Effector memory CD4-positive, alpha-beta T cell (primary cell): ENCODE measurements around the gene POU2AF1.

Experiments used
- DNase-seq, 3 donors: peaks; one replicate each; pipeline ENCODE4 v3.0.0-alpha.2; 2020
- H3K27ac ChIP-seq: 2 replicates; pipeline ENCODE4 v1.7.0; 2013; ENCODE audit warnings: mild to moderate bottlenecking, low read length, moderate library complexity; ENCODE audit not compliant: insufficient read depth, poor library complexity, severe bottlenecking
- H3K27me3 ChIP-seq: replicated peaks from 2 replicates; pipeline ENCODE4 v1.7.0; 2013; ENCODE audit warnings: mild to moderate bottlenecking, low read length; ENCODE audit not compliant: insufficient read depth, control insufficient read depth, poor library complexity, severe bottlenecking
- H3K36me3 ChIP-seq: 2 replicates; pipeline ENCODE4 v1.7.0; 2013; ENCODE audit warnings: mild to moderate bottlenecking, low read length, moderate library complexity; ENCODE audit not compliant: control insufficient read depth, insufficient read depth
- H3K4me1 ChIP-seq: 2 replicates; pipeline ENCODE4 v1.7.0; 2013; ENCODE audit warnings: low read length, mild to moderate bottlenecking; ENCODE audit not compliant: control insufficient read depth, insufficient read depth, poor library complexity, severe bottlenecking
- H3K4me3 ChIP-seq: 2 replicates; pipeline ENCODE4 v1.7.0; 2013; ENCODE audit warnings: low read length, low read depth, mild to moderate bottlenecking; ENCODE audit not compliant: insufficient read depth, poor library complexity, severe bottlenecking
- H3K9me3 ChIP-seq: 2 replicates; pipeline ENCODE4 v1.7.0; 2013; ENCODE audit warnings: mild to moderate bottlenecking, low read length, moderate library complexity; ENCODE audit not compliant: control insufficient read depth

POU2AF1 gene

DNA sequence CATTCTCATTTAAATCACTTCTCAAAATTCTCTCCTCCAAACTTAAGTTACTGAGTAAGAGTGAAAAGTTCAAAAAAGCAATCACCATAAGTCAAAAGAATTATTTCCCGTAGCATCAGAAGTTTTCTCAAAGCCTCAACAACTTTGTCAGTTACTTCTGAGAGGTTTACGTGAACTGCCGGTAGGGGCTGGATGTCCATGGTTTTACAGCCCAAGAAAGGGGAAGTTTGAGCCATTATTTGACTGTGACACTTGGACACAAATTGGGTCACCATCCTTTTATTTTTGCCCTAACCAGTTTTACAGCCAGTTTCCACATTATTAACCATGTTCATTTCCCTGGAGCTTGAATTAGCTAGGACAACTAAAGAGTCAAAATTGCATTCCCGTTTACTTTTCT lies 73.2 kb downstream of the POU2AF1 start:
- H3K27me3 ChIP-seq: no peaks in the 10 kb centered on the region
- no peaks in the 10 kb centered on the region for H3K4me1 ChIP-seq
- H3K36me3 ChIP-seq: no peaks in the 10 kb centered on the region
- no peak overlapping the region for H3K4me3 ChIP-seq
- no peaks in the 10 kb centered on the region for H3K9me3 ChIP-seq
- no peak overlapping the region for H3K27ac ChIP-seq
- no peak for DNase-seq

GRCh38 chr11:111305162-111305802 lies 73.8 kb downstream of the POU2AF1 start:
- no peak for DNase-seq
- no peaks in the 10 kb centered on the region for H3K36me3 ChIP-seq
- peaks cover 2% of the 10 kb centered on the region for H3K27me3 ChIP-seq
- H3K4me1 ChIP-seq: no peaks in the 10 kb centered on the region
- H3K27ac ChIP-seq: no peak overlapping the region
- no peaks in the 10 kb centered on the region for H3K9me3 ChIP-seq
- H3K4me3 ChIP-seq: no peak overlapping the region

GRCh38 chr11:111303461-111303860 lies 75.6 kb downstream of the POU2AF1 start:
- Histone ChIP-seq H3K4me1 (peaks cover 7% of the 10 kb centered on the region), H3K27ac (no peak overlapping the region), H3K9me3 (no peaks in the 10 kb centered on the region), H3K4me3 (no peak overlapping the region), H3K27me3 (peaks cover 3% of the 10 kb centered on the region), H3K36me3 (no peaks in the 10 kb centered on the region)
- DNase-seq: no peak

DNA sequence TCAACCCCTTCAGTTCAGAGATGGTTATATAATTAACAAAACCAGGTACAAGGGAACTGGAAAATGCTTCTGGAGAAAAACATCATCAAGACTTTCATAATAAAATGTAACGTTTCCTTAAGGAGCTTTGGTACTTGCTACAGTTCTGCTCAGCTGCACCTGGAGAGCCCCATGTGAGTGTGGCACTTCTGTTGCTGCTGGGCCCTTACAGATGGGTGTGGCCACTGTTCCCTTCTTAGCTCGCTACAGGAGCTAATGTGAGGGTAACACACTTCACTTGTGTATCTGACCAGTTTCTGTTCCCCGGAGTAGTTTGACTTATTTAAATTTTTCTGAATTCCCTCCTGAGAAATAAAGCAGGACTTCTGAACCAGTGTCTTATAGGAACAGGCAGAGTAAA lies 76.8 kb downstream of the POU2AF1 start:
- Histone ChIP-seq H3K36me3 (no peaks in the 10 kb centered on the region), H3K27ac (no peak overlapping the region), H3K4me3 (no peak overlapping the region), H3K27me3 (peaks cover 3% of the 10 kb centered on the region), H3K9me3 (no peaks in the 10 kb centered on the region), H3K4me1 (peaks cover 7% of the 10 kb centered on the region)
- no peak for DNase-seq
